GM12878 (cell line): ENCODE results near the gene KLK5. TPM values are rescaled to one million over a fixed set of nuclear protein-coding genes. Genes with fewer than 3 reads are reported as not detected.

Experiments
- CBX3 ChIP-seq: fragments of 200-600 bp; sonication (generic); IDR thresholded peaks from 2 replicates; pipeline ENCODE4 v1.6.1; 2016; ENCODE audit warnings: low read depth, borderline replicate concordance
- CBX5 ChIP-seq: sonication (generic); IDR thresholded peaks from 2 replicates; pipeline ENCODE4 v1.6.1; 2016; ENCODE audit warnings: low read depth, moderate library complexity, mild to moderate bottlenecking, inconsistent platforms
- CEBPB ChIP-seq, 2 experiments: fragments of 150-350 bp in 1 of 2; IDR thresholded peaks; 2 replicates each; pipeline ENCODE4 v1.6.1; 2012 to 2014; ENCODE audit warnings: low read depth in 2 of 2, low read length in 2 of 2, borderline replicate concordance in 1 of 2, inconsistent platforms in 1 of 2
- CREB1 ChIP-seq: IDR thresholded peaks from 2 replicates; pipeline ENCODE4 v1.6.1; 2012; ENCODE audit warnings: low read depth, mild to moderate bottlenecking, inconsistent platforms
- IRF4 ChIP-seq: IDR thresholded peaks from 2 replicates; pipeline ENCODE4 v1.6.1; 2011; ENCODE audit warnings: low read depth, low read length
- LARP7 ChIP-seq: fragments of 450-650 bp; IDR thresholded peaks from 2 replicates; pipeline ENCODE4 v1.6.1; 2017; ENCODE audit warnings: mild to moderate bottlenecking
- MTA3 ChIP-seq: IDR thresholded peaks from 2 replicates; pipeline ENCODE4 v1.6.1; 2012; ENCODE audit warnings: low read length, inconsistent platforms, borderline replicate concordance
- NBN ChIP-seq: fragments of 450-650 bp; IDR thresholded peaks from 2 replicates; pipeline ENCODE4 v1.6.1; 2016
- NFXL1 ChIP-seq: fragments of 450-650 bp; IDR thresholded peaks from 2 replicates; pipeline ENCODE4 v1.6.1; 2017; ENCODE audit warnings: antibody characterized with exemption, mild to moderate bottlenecking, borderline replicate concordance
- NKRF ChIP-seq: fragments of 450-650 bp; conservative IDR thresholded peaks from 2 replicates; pipeline ENCODE4 v1.6.1; 2017; ENCODE audit warnings: mild to moderate bottlenecking, moderate library complexity
- PKNOX1 ChIP-seq: fragments of 450-650 bp; IDR thresholded peaks from 2 replicates; pipeline ENCODE4 v1.6.1; 2016; ENCODE audit warnings: mild to moderate bottlenecking
- POLR2AphosphoS5 ChIP-seq: IDR thresholded peaks from 2 replicates; pipeline ENCODE4 v1.6.1; 2011; ENCODE audit warnings: mild to moderate bottlenecking, low read length, inconsistent platforms
- RAD51 ChIP-seq: fragments of 450-650 bp; IDR thresholded peaks from 2 replicates; pipeline ENCODE4 v1.6.1; 2016; ENCODE audit warnings: moderate library complexity, mild to moderate bottlenecking, inconsistent platforms
- RB1 ChIP-seq: fragments of 450-650 bp; formaldehyde crosslinking; IDR thresholded peaks from 2 replicates; pipeline ENCODE4 v1.6.1; 2017; ENCODE audit warnings: mild to moderate bottlenecking, borderline replicate concordance
- STAT1 ChIP-seq: fragments of 450-650 bp; conservative IDR thresholded peaks from 2 replicates; pipeline ENCODE4 v1.6.1; 2014; ENCODE audit warnings: antibody characterized with exemption, mild to moderate bottlenecking
- TCF3 ChIP-seq: IDR thresholded peaks from 2 replicates; pipeline ENCODE4 v1.6.1; 2012; ENCODE audit warnings: low read depth, mild to moderate bottlenecking, low read length, borderline replicate concordance; ENCODE audit not compliant: insufficient read depth
- YBX1 ChIP-seq: fragments of 450-650 bp; IDR thresholded peaks from 2 replicates; pipeline ENCODE4 v1.6.1; 2016; ENCODE audit warnings: antibody characterized with exemption
- YY1 ChIP-seq: IDR thresholded peaks from 2 replicates; pipeline ENCODE4 v1.6.1; 2011; ENCODE audit warnings: low read depth, mild to moderate bottlenecking, low read length
- ZBTB4 ChIP-seq: fragments of 450-650 bp; formaldehyde crosslinking; IDR thresholded peaks from 2 replicates; pipeline ENCODE4 v1.4.0; 2022; ENCODE audit warnings: mild to moderate bottlenecking, moderate library complexity
- polyA plus RNA-seq, 11 experiments: library from polyadenylated mRNA; depleted of rRNA in 4 of 11; unstranded in 6 of 11; stranded (reverse) in 5 of 11; fragments of >200 nt; fragmentation: Nextera tagmentation in 4 of 11; fragmentation: Illumina TruSeq in 1 of 11; extraction: Ambion mirVana in 4 of 11; extraction: Trizol in 1 of 11; gene quantifications; 1 replicate in 1 of 11; 2 replicates in 10 of 11; pipeline versions ENCODE4 v1.2.1 to v1.2.3, GENCODE V29; 2011 to 2016; ENCODE audit warnings: inconsistent platforms in 2 of 11, missing spikeins in 2 of 11, low read depth in 1 of 11
- total RNA-seq, 4 experiments: library from RNA; depleted of rRNA in 3 of 4; stranded (reverse); fragments of >200 nt in 3 of 4; fragmentation: Illumina TruSeq in 1 of 4; extraction: Trizol in 1 of 4; gene quantifications; 2 replicates each; pipeline versions ENCODE4 v1.2.1 to v1.2.3, GENCODE V29; 2013 to 2021

Gene KLK5
- total and polyA plus RNA-seq, 10 of the 15 experiments (the other 5 are each of a cell fraction or from before 2014, with no cell fraction given): 0.16 TPM; not detected in 9

- TF ChIP-seq ZBTB4 (CRISPR knock-in tag) (0 out of 2 replicates have a peak, but pooled peaks have one; percentile 58), TCF3 (no peak), STAT1 (0 out of 2 replicates have a peak, but pooled peaks have one; percentile 64), CEBPB (IDR thresholded peaks at IDR 0.05; ENCODE audit: borderline replicate concordance in 1 of 2, low read depth in 2 of 2, low read length in 2 of 2) (no peak), CBX3 (no peak), YBX1 (no peak), IRF4 (0 out of 2 replicates have a peak, but pooled peaks have one; percentile 5), PKNOX1 (peak; percentile 46; the same call in 1 of the 2 replicates), NKRF (no peak), MTA3 (no peak; the same call in 1 of the 2 replicates), RB1 (0 out of 2 replicates have a peak, but pooled peaks have one; percentile 29), NBN (peak; percentile 27; the same call in 1 of the 2 replicates), CREB1 (no peak), YY1 (no peak), NFXL1 (no peak), LARP7 (peak; percentile 11; the same call in 1 of the 2 replicates), RAD51 (no peak), POLR2AphosphoS5 (no peak), CBX5 (no peak)
Measured at GRCh38 chr19:50897612-50898011, 55.2 kb downstream of the KLK5 start (continued).
